ENCODE measurements around the gene KIF3C. TPM values are rescaled to one million over a fixed set of nuclear protein-coding genes. Genes with fewer than 3 reads are reported as not detected.

The KIF3C gene
- total RNA-seq, 4 donors from 2014 or later: 6.6 to 14.3 (median 9.3) TPM

DNA sequence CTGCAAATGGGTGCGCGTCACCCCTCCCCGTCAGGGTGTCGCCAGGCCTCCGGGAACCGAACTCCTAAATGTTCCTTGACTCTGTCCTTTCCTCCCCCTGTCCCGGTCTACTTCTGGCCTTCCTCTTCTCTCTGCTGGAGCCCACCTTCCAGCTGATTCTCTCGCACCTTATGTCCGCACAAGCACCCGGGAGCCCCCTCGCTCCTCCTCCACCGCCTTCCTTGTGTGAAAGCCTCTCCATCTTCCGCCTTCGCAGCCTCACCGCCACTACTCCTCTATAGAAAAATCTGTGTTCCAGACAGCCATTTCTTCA lies 627 bp upstream of the KIF3C start:
- intact Hi-C loops (cut with DNase I): loop anchor here (5.0 kb wide), 1 partner anchor 49 kb away; the partner anchor contains the start of gene RAB10
- no peaks in the 10 kb centered on the region for H3K36me3 ChIP-seq
- H3K4me3 ChIP-seq: peak overlapping the region; percentile 84 to 94 (median 90)
- H3K27me3 ChIP-seq: no peaks in the 10 kb centered on the region
- no peaks in the 10 kb centered on the region for H3K9me3 ChIP-seq
- H3K4me1 ChIP-seq: peaks cover 10 to 49% (median 44%) of the 10 kb centered on the region in 4 donors
- TF ChIP-seq POLR2A (IDR thresholded peaks at IDR 0.05; ENCODE audit: low read depth): no peak
- TF ChIP-seq EP300 (IDR thresholded peaks at IDR 0.05): no peak
- TF ChIP-seq, protein P1, sequence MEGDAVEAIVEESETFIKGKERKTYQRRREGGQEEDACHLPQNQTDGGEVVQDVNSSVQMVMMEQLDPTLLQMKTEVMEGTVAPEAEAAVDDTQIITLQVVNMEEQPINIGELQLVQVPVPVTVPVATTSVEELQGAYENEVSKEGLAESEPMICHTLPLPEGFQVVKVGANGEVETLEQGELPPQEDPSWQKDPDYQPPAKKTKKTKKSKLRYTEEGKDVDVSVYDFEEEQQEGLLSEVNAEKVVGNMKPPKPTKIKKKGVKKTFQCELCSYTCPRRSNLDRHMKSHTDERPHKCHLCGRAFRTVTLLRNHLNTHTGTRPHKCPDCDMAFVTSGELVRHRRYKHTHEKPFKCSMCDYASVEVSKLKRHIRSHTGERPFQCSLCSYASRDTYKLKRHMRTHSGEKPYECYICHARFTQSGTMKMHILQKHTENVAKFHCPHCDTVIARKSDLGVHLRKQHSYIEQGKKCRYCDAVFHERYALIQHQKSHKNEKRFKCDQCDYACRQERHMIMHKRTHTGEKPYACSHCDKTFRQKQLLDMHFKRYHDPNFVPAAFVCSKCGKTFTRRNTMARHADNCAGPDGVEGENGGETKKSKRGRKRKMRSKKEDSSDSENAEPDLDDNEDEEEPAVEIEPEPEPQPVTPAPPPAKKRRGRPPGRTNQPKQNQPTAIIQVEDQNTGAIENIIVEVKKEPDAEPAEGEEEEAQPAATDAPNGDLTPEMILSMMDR (IDR thresholded peaks at IDR 0.05): no peak
- TF ChIP-seq POLR2AphosphoS5 (IDR thresholded peaks at IDR 0.05): no peak
- WGBS: 48% methylated on average over 15 of the region's 15 CpGs
- H3K27ac ChIP-seq (replicated peaks in 1 of 4): peak overlapping the region; percentile 72 to 84 (median 76)
- no peak for DNase-seq (ENCODE audit: extremely low spot score)

DNA sequence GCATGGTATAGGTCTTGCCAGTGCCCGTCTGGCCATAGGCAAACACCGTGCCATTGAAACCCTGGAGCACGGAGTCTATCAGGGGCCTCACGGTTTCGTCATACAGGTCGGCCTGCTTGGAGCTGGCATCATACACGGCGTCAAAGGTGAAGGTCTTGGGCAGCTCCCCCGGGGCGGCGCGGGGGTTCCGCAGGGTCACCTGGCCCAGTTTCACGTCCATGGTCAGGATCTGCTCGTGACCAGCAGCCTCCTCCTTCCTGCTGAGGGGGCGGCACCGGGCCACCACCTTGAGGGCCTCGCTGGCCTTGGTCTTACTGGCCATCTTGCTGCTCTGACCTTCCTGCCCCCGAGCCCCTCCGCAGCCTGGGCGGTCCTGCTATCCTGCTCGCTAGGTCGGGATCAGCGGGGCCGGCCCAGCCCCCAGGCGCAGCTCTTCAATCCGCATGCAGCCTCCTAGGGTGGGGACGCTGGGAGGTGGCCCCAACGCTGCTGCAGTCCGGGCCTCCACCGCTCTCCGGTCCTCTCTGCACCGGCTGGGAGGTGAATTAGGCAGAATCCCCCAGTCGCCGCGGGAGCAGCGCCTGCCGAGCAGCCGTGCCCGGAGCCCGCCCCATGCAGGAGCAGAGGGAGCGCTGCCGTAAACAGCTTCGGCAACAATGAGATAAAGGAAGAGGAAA lies 563 bp downstream of the KIF3C start:
- H3K9me3 ChIP-seq: no peaks in the 10 kb centered on the region
- WGBS: 23% methylated on average over 19 of the region's 44 CpGs
- TF ChIP-seq, protein P1 (IDR thresholded peaks at IDR 0.05): no peak
- H3K4me1 ChIP-seq: peaks cover 10 to 61% (median 54%) of the 10 kb centered on the region in 4 donors
- DNase-seq (ENCODE audit: extremely low spot score): no peak
- H3K36me3 ChIP-seq: no peaks in the 10 kb centered on the region
- peak overlapping the region; percentile 72 to 84 (median 76) for H3K27ac ChIP-seq (replicated peaks in 1 of 4)
- intact Hi-C loops (cut with DNase I): loop anchor here (5.0 kb wide), 1 partner anchor 51 kb away; the partner anchor contains the start of gene RAB10
- H3K27me3 ChIP-seq: no peaks in the 10 kb centered on the region
- H3K4me3 ChIP-seq: peak overlapping the region; percentile 84 to 94 (median 90)

DNA sequence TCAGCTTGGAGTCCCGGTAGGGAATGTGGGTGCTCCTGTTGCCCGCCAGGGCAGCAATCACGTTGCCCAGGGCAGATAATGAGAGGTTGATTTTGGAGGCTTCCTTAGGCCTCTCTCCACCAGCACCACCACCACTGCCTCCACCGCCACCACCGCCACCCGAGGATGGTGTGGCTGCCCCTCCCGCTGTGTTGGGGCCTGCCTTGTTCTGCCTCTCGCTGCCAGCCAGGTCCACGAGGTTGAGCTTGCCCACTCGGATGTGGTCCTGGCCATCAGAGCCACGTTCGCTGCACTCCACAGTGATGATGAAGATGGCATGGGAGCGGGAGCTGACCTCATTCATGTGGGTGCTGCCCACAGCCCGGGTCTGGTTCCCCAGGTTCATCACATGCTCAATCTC lies 1.3 kb downstream of the KIF3C start:
- Histone ChIP-seq H3K27me3 (no peaks in the 10 kb centered on the region), H3K36me3 (peaks cover 0 to 4% (median 0%) of the 10 kb centered on the region in 4 donors), H3K4me3 (peak overlapping the region in 2 of 4 donors; percentile 87 to 94), H3K4me1 (peaks cover 10 to 65% (median 54%) of the 10 kb centered on the region in 4 donors), H3K27ac (replicated peaks in 1 of 4) (no peak overlapping the region), H3K9me3 (no peaks in the 10 kb centered on the region)
- TF ChIP-seq POLR2A (IDR thresholded peaks at IDR 0.05; ENCODE audit: low read depth) (no peak), EP300 (IDR thresholded peaks at IDR 0.05) (no peak), POLR2AphosphoS5 (IDR thresholded peaks at IDR 0.05) (no peak)
- TF ChIP-seq, protein P1 (IDR thresholded peaks at IDR 0.05): no peak
- 98% methylated on average over 12 of the region's 14 CpGs for WGBS
- DNase-seq (ENCODE audit: extremely low spot score): no peak
- intact Hi-C loops (cut with DNase I): loop anchor here (5.0 kb wide), 1 partner anchor 51 kb away; the partner anchor contains the start of gene RAB10

DNA sequence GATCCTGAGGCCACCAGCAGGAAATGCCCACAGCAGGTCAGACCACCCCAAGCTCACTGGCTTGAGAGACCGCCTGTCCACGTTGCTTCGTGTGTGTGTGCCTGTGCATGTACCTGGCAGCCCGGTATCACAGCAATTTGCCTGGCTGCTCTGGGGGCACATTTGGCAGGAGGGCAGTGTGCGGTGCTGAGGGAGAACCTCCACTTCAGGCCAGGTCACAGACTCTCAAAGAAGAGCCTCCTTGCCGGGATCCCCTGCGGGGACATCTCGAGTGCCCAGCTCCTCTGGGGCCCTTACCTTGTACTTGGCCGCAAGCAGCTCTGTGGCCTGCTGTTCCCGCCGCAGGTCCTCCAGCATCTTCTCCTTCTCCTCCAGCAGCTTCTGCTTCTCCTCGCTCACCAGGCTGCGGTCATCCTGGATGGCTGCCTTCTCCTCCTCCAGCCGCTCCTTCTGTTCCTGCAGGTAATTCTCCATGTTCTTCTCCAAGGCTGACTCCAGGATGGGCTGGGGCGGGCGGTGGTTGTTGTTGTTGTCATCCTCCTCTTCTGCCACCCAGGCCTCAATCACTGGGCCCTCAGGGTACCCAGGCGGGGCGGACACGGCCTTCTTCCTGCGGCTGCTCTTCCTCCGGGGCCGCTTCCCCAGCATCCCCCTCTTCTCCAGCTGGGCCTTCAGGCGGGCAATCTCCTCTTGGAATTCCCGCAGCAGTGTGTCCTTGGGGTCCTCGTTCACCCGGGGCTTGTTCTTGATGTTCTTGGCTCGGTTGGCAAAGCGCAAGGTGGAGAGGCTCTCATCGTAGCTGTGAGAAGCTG lies 2.0 kb downstream of the KIF3C start:
- DNase-seq (ENCODE audit: extremely low spot score): no peak
- Histone ChIP-seq H3K36me3 (peaks cover 0 to 6% (median 0%) of the 10 kb centered on the region in 4 donors), H3K9me3 (no peaks in the 10 kb centered on the region), H3K4me1 (peaks cover 10 to 65% (median 54%) of the 10 kb centered on the region in 4 donors), H3K4me3 (no peak overlapping the region), H3K27ac (replicated peaks in 1 of 4) (no peak overlapping the region), H3K27me3 (no peaks in the 10 kb centered on the region)
- intact Hi-C loops (cut with DNase I): loop anchor here (5.0 kb wide), 1 partner anchor 52 kb away; the partner anchor contains the start of gene RAB10
- 96% methylated on average over 22 of the region's 29 CpGs for WGBS
- TF ChIP-seq POLR2A (IDR thresholded peaks at IDR 0.05; ENCODE audit: low read depth) (no peak), POLR2AphosphoS5 (IDR thresholded peaks at IDR 0.05) (no peak), EP300 (IDR thresholded peaks at IDR 0.05) (no peak)
- TF ChIP-seq, protein P1 (IDR thresholded peaks at IDR 0.05): no peak
